Measurements from ENCODE around the gene MAGEB17. TPM values are rescaled to one million over a fixed set of nuclear protein-coding genes. Genes with fewer than 3 reads are reported as not detected.
A peak's percentile ranks its signal among the peaks of the same experiment; 100 is the strongest.

MAGEB17 gene
- total RNA-seq, 1 experiment from 2014 or later: 0.87 TPM

DNA sequence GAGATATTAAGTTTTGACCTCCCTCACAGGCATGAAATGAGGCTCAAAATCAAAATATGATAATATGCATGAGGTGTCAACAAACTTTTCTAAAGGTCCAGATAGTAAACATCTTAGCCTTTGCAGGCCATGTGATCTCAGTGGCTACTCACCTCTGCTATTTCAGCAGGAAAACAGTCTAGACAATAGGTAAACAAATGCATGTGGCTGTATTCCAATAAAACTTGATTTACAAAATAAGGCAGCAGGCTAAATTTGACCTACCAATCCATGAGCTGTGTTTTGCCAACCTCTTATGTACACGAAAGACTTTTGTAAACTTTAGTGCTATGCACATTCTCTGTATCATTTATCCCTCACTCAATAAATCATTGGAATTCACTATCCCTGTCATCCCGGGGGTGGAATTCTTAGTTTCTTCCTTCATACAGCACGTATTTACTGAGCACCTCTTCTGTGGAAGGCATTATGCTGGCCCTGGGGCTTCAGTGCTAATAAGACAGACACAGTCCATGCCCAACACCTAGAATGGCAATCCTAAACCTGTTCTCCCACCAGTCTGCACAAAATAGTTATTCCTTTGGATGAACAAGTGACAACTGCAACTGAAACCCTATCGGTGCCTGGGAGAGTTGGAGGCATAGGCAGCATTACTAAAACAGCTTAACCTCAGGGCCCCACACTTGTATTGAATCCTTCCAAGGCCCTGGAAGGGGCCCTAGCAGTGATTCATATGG, 19.9 kb downstream of the MAGEB17 start:
- Histone ChIP-seq H2AFZ (ENCODE audit: low read length) (no peak overlapping the region), H3K27ac (ENCODE audit: low read length) (0 out of 2 replicates have a peak overlapping the region, but pooled peaks have one; percentile 84), H3F3A (ENCODE audit: low read length, unreplicated experiment) (no peaks in the 10 kb centered on the region), H4K20me1 (ENCODE audit: low read length) (no peaks in the 10 kb centered on the region), H3K36me3 (ENCODE audit: low read depth, low read length) (peaks cover 2% of the 10 kb centered on the region; the same call in 1 of the 2 replicates), H3K9me3 (ENCODE audit: low read length) (no peaks in the 10 kb centered on the region), H3K27me3 (ENCODE audit: low read length) (no peaks in the 10 kb centered on the region), H3K9me2 (replicated peaks; ENCODE audit: low read length) (no peaks in the 10 kb centered on the region), H3K4me2 (ENCODE audit: low read length) (no peak overlapping the region), H3K9ac (ENCODE audit: low read length) (no peak overlapping the region), H3K79me2 (ENCODE audit: low read length) (no peaks in the 10 kb centered on the region), H3K4me3 (ENCODE audit: low read length) (no peak overlapping the region), H3K4me1 (ENCODE audit: insufficient read depth, low read length) (peaks cover 39% of the 10 kb centered on the region)
- intact Hi-C loops (cut with micrococcal nuclease): loop anchor here (2.0 kb wide), 1 partner anchor 62 kb away; no protein-coding TSS in a partner anchor
- POLR2A ChIA-PET (ENCODE audit: unreplicated experiment): no interaction called here
- TF ChIP-seq EZH2phosphoT487 (IDR thresholded peaks at IDR 0.05; ENCODE audit: borderline replicate concordance, low read length) (no peak), EZH2 (IDR thresholded peaks at IDR 0.05; ENCODE audit: low read length, unreplicated experiment) (no peak)
- TF ChIP-seq, protein P1, sequence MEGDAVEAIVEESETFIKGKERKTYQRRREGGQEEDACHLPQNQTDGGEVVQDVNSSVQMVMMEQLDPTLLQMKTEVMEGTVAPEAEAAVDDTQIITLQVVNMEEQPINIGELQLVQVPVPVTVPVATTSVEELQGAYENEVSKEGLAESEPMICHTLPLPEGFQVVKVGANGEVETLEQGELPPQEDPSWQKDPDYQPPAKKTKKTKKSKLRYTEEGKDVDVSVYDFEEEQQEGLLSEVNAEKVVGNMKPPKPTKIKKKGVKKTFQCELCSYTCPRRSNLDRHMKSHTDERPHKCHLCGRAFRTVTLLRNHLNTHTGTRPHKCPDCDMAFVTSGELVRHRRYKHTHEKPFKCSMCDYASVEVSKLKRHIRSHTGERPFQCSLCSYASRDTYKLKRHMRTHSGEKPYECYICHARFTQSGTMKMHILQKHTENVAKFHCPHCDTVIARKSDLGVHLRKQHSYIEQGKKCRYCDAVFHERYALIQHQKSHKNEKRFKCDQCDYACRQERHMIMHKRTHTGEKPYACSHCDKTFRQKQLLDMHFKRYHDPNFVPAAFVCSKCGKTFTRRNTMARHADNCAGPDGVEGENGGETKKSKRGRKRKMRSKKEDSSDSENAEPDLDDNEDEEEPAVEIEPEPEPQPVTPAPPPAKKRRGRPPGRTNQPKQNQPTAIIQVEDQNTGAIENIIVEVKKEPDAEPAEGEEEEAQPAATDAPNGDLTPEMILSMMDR (conservative IDR thresholded peaks at IDR 0.05; ENCODE audit: low read depth, low read length): no peak
- ATAC-seq (no peak), DNase-seq (peak; percentile 26)
- BruUV-seq (replicated peaks): no TSS peak
- CTCF ChIA-PET: no interaction called here

DNA sequence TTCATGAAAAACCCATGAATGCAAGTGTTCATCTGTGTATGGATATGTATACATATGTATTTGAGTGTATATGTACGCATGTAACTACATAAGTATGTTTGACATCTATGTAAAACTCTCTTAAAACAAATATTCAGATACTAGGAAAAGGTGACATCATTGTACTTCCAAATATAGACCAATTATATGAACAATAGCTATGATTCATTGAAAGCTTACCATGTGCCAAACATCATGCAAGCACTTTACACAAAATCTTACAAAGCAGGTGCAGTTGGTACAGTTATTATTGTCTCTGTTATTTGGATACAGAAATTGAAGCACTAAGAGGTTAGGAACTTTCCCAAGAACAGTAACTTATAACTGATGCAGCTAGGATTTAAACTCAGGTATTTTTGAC, 21.4 kb downstream of the MAGEB17 start:
- no peaks in the 10 kb centered on the region for H3K27me3 ChIP-seq (ENCODE audit: low read length)
- H3K9me2 ChIP-seq (replicated peaks; ENCODE audit: low read length): no peaks in the 10 kb centered on the region
- H3K27ac ChIP-seq (ENCODE audit: low read length): no peak overlapping the region
- H3K36me3 ChIP-seq (ENCODE audit: low read depth, low read length): peaks cover 2% of the 10 kb centered on the region; the same call in 1 of the 2 replicates
- intact Hi-C loops (cut with micrococcal nuclease): no loop called here
- no peaks in the 10 kb centered on the region for H3K79me2 ChIP-seq (ENCODE audit: low read length)
- POLR2A ChIA-PET (ENCODE audit: unreplicated experiment): interaction anchor here (0.6 kb wide), 1 partner anchor 406 kb away, joined by 3 read pairs; no protein-coding TSS in a partner anchor
- peak; percentile 44 for DNase-seq
- ATAC-seq: peak; percentile 16; the same call in 1 of the 2 replicates
- no peaks in the 10 kb centered on the region for H3F3A ChIP-seq (ENCODE audit: low read length, unreplicated experiment)
- H4K20me1 ChIP-seq (ENCODE audit: low read length): no peaks in the 10 kb centered on the region
- H3K9ac ChIP-seq (ENCODE audit: low read length): no peak overlapping the region
- TF ChIP-seq, protein P1 (conservative IDR thresholded peaks at IDR 0.05; ENCODE audit: low read depth, low read length): no peak
- no peak for TF ChIP-seq EZH2phosphoT487 (IDR thresholded peaks at IDR 0.05; ENCODE audit: borderline replicate concordance, low read length)
- TF ChIP-seq EZH2 (IDR thresholded peaks at IDR 0.05; ENCODE audit: low read length, unreplicated experiment): no peak
- no peaks in the 10 kb centered on the region for H3K9me3 ChIP-seq (ENCODE audit: low read length)
- no peak overlapping the region for H2AFZ ChIP-seq (ENCODE audit: low read length)
- CTCF ChIA-PET: interaction anchor here (0.6 to 1.0 kb wide), 2 partner anchors 60 to 65 kb away, joined by 3 read pairs; partner anchors contain the start of gene GRPR
- BruUV-seq (replicated peaks): no TSS peak
- no peak overlapping the region for H3K4me2 ChIP-seq (ENCODE audit: low read length)
- H3K4me3 ChIP-seq (ENCODE audit: low read length): no peak overlapping the region
- H3K4me1 ChIP-seq (ENCODE audit: insufficient read depth, low read length): peaks cover 39% of the 10 kb centered on the region

DNA sequence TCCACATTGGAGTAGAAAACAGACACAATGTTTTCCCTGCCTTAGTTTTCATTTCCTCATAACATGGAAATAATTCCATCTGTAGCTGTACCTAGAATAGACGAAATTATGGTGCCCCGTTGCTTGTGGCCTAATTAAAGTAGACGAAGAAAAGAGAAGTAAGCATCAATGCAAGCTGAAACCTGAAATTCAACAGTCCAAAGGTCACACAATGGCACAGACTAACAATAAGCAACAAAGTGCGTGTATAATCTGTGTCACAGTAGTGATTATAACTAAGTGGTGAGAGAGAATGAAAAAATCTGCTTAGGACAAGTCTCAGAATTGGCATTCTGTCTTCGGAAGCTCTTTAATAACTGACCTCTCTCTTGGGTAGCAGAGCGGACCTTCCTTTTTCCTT, 24.3 kb downstream of the MAGEB17 start:
- Histone ChIP-seq H3F3A (ENCODE audit: low read length, unreplicated experiment) (no peaks in the 10 kb centered on the region), H3K27me3 (ENCODE audit: low read length) (no peaks in the 10 kb centered on the region), H3K36me3 (ENCODE audit: low read depth, low read length) (no peaks in the 10 kb centered on the region), H3K9me2 (replicated peaks; ENCODE audit: low read length) (no peaks in the 10 kb centered on the region), H3K4me2 (ENCODE audit: low read length) (no peak overlapping the region), H3K79me2 (ENCODE audit: low read length) (no peaks in the 10 kb centered on the region), H3K9me3 (ENCODE audit: low read length) (no peaks in the 10 kb centered on the region), H2AFZ (ENCODE audit: low read length) (no peak overlapping the region), H3K4me3 (ENCODE audit: low read length) (no peak overlapping the region), H3K9ac (ENCODE audit: low read length) (no peak overlapping the region), H3K27ac (ENCODE audit: low read length) (no peak overlapping the region), H3K4me1 (ENCODE audit: insufficient read depth, low read length) (peaks cover 24% of the 10 kb centered on the region), H4K20me1 (ENCODE audit: low read length) (no peaks in the 10 kb centered on the region)
- TF ChIP-seq EZH2phosphoT487 (IDR thresholded peaks at IDR 0.05; ENCODE audit: borderline replicate concordance, low read length): no peak
- TF ChIP-seq, protein P1 (conservative IDR thresholded peaks at IDR 0.05; ENCODE audit: low read depth, low read length): no peak
- no peak for TF ChIP-seq EZH2 (IDR thresholded peaks at IDR 0.05; ENCODE audit: low read length, unreplicated experiment)
- POLR2A ChIA-PET (ENCODE audit: unreplicated experiment): no interaction called here
- DNase-seq (no peak), ATAC-seq (no peak)
- CTCF ChIA-PET: no interaction called here
- intact Hi-C loops (cut with micrococcal nuclease): no loop called here
- no TSS peak for BruUV-seq (replicated peaks)

Data from PC-3 (cell line).